HG03103 (cell line): ENCODE results near the gene GLRA1.

Experiments used
- ATAC-seq: cut with Tn5 transposase; IDR thresholded peaks from one replicate; pipeline ENCODE4 v1.9.1; 2021; ENCODE audit warnings: low read depth; ENCODE audit not compliant: unreplicated experiment

The GLRA1 gene

GRCh38 chr5:151780348-151780747 is 144.3 kb downstream of the GLRA1 start:
- ATAC-seq = no peak

- ATAC-seq = no peak
These were observed 145.0 kb downstream of the GLRA1 start for GRCh38 chr5:151779531-151780125.

GRCh38 chr5:151775025-151775606 is 149.5 kb downstream of the GLRA1 start:
- no peak for ATAC-seq

GRCh38 chr5:151773951-151774350 is 150.7 kb downstream of the GLRA1 start:
- no peak for ATAC-seq

GRCh38 chr5:151772846-151773561 is 151.6 kb downstream of the GLRA1 start:
- no peak for ATAC-seq
